Measurements from ENCODE around the gene KCTD10. TPM values are rescaled to one million over a fixed set of nuclear protein-coding genes. Genes with fewer than 3 reads are reported as not detected.

KCTD10 gene
- total and polyA plus RNA-seq, 2 of the 13 experiments (the other 11 are each of a cell fraction or from before 2014, with no cell fraction given), result 6.9 to 25.4 TPM

DNA sequence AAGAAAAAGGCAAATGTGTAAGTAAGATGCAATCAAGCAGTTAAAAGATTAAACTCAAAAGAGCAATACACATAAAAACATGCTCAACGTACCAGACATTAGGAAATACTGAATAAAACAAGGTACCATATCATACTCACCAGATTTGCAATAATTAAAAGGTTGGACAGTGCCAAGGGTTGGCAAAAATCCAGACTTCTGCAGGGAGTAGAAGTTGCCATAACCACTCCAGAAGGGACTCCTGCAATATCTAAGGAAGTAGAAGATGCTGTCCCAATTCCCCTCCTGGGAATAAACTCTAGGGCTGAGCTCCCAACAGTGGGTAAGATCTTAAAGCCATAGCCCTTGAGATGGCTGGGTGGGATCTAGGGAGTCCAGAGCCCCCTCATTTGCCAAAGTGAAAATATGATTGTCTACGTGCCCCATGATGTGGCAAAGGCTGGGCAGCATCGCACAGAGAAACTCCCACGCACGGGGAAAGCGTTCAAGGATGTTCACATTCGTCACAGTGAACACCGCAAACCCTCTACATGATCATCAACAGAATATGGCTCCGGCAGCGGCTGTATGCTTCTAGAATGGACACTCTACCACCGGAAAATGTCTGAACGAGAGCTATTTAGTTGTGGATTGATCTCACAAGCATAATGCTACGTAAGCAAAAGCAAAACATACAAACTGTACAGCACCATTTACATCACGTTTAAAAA lies 12.3 kb downstream of the KCTD10 start:
- ChIA-PET CTCF (ENCODE audit: low intra/inter-chr PET ratio, low total read pairs) (no interaction called here), POLR2A (no interaction called here)
- Histone ChIP-seq H3K9me3 (ENCODE audit: low read length) (no peaks in the 10 kb centered on the region), H3K9ac (ENCODE audit: insufficient read depth, low read depth, low read length) (no peak overlapping the region), H4K20me1 (ENCODE audit: insufficient read depth, low read length) (no peaks in the 10 kb centered on the region; the same call in 1 of the 2 replicates), H3K36me3 (replicated peaks in 1 of 2; ENCODE audit: control insufficient read depth in 1 of 2, insufficient read depth in 2 of 2, low read length in 2 of 2) (peaks cover 20 to 50% of the 10 kb centered on the region in 2 experiments), H3K4me1 (ENCODE audit: insufficient read depth, low read length) (peaks cover 39% of the 10 kb centered on the region), H2AFZ (ENCODE audit: low read length) (no peak overlapping the region), H3K79me2 (ENCODE audit: insufficient read depth, low read length) (peaks cover 23% of the 10 kb centered on the region), H3K4me2 (ENCODE audit: low read depth, low read length) (no peak overlapping the region), H3K27me3 (ENCODE audit: control insufficient read depth in 1 of 2, insufficient read depth in 2 of 2, low read length in 2 of 2) (no peaks in the 10 kb centered on the region), H3K4me3 (replicated peaks in 1 of 3; ENCODE audit: insufficient read depth in 1 of 3, low read depth in 2 of 3, low read length in 3 of 3) (no peak overlapping the region), H3K27ac (ENCODE audit: extremely low read length, insufficient read depth, low read length) (no peak overlapping the region)
- ATAC-seq, result no peak
- in situ Hi-C loops (cut with HindIII; ENCODE audit: extremely low pct_ligation_motif_present, low pct_unique_long_range_greater_than_20kb), result no loop called here
- FAIRE-seq, result no peak
- BruUV-seq (replicated peaks), result no TSS peak
- over 99% methylated on average over 14 of the region's 14 CpGs for WGBS (ENCODE audit: low lambda C conversion rate)
- intact Hi-C loops (cut with micrococcal nuclease; ENCODE audit: unreplicated experiment), result no loop called here
- TF ChIP-seq ZFP37 (CRISPR knock-in tag; IDR thresholded peaks at IDR 0.05; ENCODE audit: borderline replicate concordance), result no peak
- TF ChIP-seq ZNF792 (CRISPR knock-in tag; IDR thresholded peaks at IDR 0.05), result no peak
- TF ChIP-seq MAFK (conservative IDR thresholded peaks at IDR 0.05 in 1 of 2, IDR thresholded peaks at IDR 0.05 in 1 of 2; ENCODE audit: low read length in 2 of 2), result peak in 1 of 2 experiments; percentile 6; a peak in 1 of 4 replicates
- no peak for TF ChIP-seq FUBP1 (CRISPR knock-in tag; IDR thresholded peaks at IDR 0.05; ENCODE audit: borderline replicate concordance)
- TF ChIP-seq KDM5B (CRISPR knock-in tag; IDR thresholded peaks at IDR 0.05; ENCODE audit: borderline replicate concordance), result no peak
- no peak for DNase-seq (ENCODE audit: low spot score)

DNA sequence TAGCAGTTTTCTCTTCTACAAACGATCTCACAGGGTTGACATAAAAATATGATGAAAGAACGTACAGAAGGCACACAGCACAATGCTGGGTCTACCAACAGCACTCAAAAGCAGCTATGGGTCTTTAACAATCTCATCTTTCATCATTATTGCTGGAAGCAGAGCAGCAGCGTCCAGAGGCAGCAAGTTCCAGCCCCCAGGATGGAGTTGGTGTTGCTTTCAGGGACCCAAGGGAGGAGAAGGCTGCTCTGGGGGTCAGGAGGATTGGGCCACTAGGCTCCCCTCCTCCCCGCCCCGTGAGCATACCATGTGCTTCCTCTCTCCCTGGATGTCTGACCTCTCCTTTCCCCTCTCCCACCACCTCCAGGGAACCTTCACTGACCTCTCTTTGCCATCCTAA lies 13.3 kb downstream of the KCTD10 start:
- Histone ChIP-seq H3K27ac (ENCODE audit: extremely low read length, insufficient read depth, low read length) (no peak overlapping the region), H3K9me3 (ENCODE audit: low read length) (no peaks in the 10 kb centered on the region), H3K4me3 (replicated peaks in 1 of 3; ENCODE audit: insufficient read depth in 1 of 3, low read depth in 2 of 3, low read length in 3 of 3) (no peak overlapping the region), H3K4me2 (ENCODE audit: low read depth, low read length) (peak overlapping the region; percentile 67; the same call in 1 of the 2 replicates), H4K20me1 (ENCODE audit: insufficient read depth, low read length) (no peaks in the 10 kb centered on the region; the same call in 1 of the 2 replicates), H3K27me3 (ENCODE audit: control insufficient read depth in 1 of 2, insufficient read depth in 2 of 2, low read length in 2 of 2) (no peaks in the 10 kb centered on the region), H3K36me3 (replicated peaks in 1 of 2; ENCODE audit: control insufficient read depth in 1 of 2, insufficient read depth in 2 of 2, low read length in 2 of 2) (peaks cover 14 to 47% of the 10 kb centered on the region in 2 experiments), H2AFZ (ENCODE audit: low read length) (no peak overlapping the region), H3K9ac (ENCODE audit: insufficient read depth, low read depth, low read length) (no peak overlapping the region), H3K4me1 (ENCODE audit: insufficient read depth, low read length) (peaks cover 39% of the 10 kb centered on the region), H3K79me2 (ENCODE audit: insufficient read depth, low read length) (peaks cover 18% of the 10 kb centered on the region)
- intact Hi-C loops (cut with micrococcal nuclease; ENCODE audit: unreplicated experiment), result no loop called here
- no TSS peak for BruUV-seq (replicated peaks)
- no peak for FAIRE-seq
- no peak for ATAC-seq
- CTCF ChIA-PET (ENCODE audit: low intra/inter-chr PET ratio, low total read pairs), result no interaction called here
- 72% methylated on average over 4 of the region's 5 CpGs for WGBS (ENCODE audit: low lambda C conversion rate)
- DNase-seq (ENCODE audit: low spot score), result no peak
- in situ Hi-C loops (cut with HindIII; ENCODE audit: extremely low pct_ligation_motif_present, low pct_unique_long_range_greater_than_20kb), result no loop called here
- POLR2A ChIA-PET, result interaction anchor here (2.9 kb wide), 1 partner anchor 13 kb away, joined by 16 read pairs; the partner anchor contains the start of genes KCTD10 and UBE3B
- no peak for TF ChIP-seq ZC3H13 (CRISPR knock-in tag; IDR thresholded peaks at IDR 0.05)
- TF ChIP-seq MYC (CRISPR knock-in tag; IDR thresholded peaks at IDR 0.05; ENCODE audit: borderline replicate concordance), result no peak
- TF ChIP-seq POLR2AphosphoS5 (IDR thresholded peaks at IDR 0.05; ENCODE audit: low read depth, low read length), result no peak
- no peak for TF ChIP-seq MTF2 (CRISPR knock-in tag; IDR thresholded peaks at IDR 0.05; ENCODE audit: borderline replicate concordance)
- TF ChIP-seq CAMTA2 (CRISPR knock-in tag; IDR thresholded peaks at IDR 0.05; ENCODE audit: borderline replicate concordance), result no peak
- TF ChIP-seq ZNF552 (CRISPR knock-in tag; IDR thresholded peaks at IDR 0.05; ENCODE audit: borderline replicate concordance), result no peak
- no peak for TF ChIP-seq NFKB2 (CRISPR knock-in tag; IDR thresholded peaks at IDR 0.05; ENCODE audit: borderline replicate concordance)
- no peak for TF ChIP-seq ZNF232 (CRISPR knock-in tag; IDR thresholded peaks at IDR 0.05; ENCODE audit: borderline replicate concordance)
- no peak for TF ChIP-seq ZNF10 (CRISPR knock-in tag; IDR thresholded peaks at IDR 0.05; ENCODE audit: borderline replicate concordance, low read depth)
- no peak for TF ChIP-seq ZNF549 (CRISPR knock-in tag; IDR thresholded peaks at IDR 0.05)
- no peak for TF ChIP-seq ZNF329 (CRISPR knock-in tag; IDR thresholded peaks at IDR 0.05; ENCODE audit: low read depth)
- TF ChIP-seq ZNF746 (CRISPR knock-in tag; IDR thresholded peaks at IDR 0.05), result no peak
- no peak for TF ChIP-seq ZNF367 (CRISPR knock-in tag; IDR thresholded peaks at IDR 0.05; ENCODE audit: borderline replicate concordance)

All from HepG2 (cell line).